ENCODE results near the gene QRFP.

The QRFP gene

DNA sequence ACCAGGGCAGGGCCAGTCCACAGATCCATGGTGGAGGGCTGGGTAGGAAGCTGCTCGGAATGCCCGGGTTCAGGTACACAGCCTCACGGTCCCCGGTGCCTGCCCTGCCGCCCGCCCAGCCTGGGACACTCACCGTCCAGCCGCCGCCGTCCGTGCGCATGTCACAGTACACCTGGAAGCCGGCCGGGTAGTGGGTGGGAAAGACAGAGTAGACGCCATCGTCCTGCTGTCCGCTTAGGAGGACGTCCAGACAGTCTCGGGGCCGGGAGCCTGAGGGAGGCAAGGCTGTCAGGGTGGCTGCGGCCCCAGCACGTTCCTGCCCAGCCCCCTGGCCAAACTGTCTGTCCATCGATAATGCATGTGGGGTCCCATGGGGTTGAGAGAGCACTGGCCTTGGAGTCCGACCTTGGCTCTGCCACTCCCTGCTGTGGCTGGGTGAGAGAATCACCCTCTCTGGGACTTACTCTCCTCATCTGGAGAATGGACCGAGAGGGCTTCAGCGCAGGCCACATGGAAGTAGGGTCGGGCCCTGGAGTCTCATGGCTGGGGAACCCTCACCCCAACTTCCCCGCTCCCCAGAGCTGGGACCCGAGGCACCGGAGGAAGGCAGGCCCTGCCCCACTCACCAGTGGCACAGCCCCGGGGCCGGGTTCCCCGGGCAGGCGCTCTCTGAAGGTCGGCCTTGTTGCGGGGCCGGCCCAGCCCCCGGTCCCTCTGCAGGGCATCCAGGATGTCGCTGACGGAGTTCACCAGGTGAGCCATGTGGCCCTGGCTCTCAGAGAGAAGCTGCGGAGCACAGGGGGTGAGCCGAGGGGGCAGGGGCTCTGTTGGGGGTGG lies 27.2 kb upstream of the QRFP start:
- no peaks in the 10 kb centered on the region for H3K36me3 ChIP-seq (ENCODE audit: insufficient read depth, low read length)
- H3K27ac ChIP-seq (ENCODE audit: low read depth, low read length), result no peak overlapping the region
- no peaks in the 10 kb centered on the region for H3K4me1 ChIP-seq (ENCODE audit: insufficient read depth, low read length)
- H3K9me3 ChIP-seq (ENCODE audit: insufficient read depth, low read depth, low read length), result no peaks in the 10 kb centered on the region
- 89% methylated on average over 42 of the region's 42 CpGs for WGBS
- H3K27me3 ChIP-seq (ENCODE audit: insufficient read depth, low read length), result no peaks in the 10 kb centered on the region
- no peak overlapping the region for H3K9ac ChIP-seq (ENCODE audit: low read depth, low read length)
- H3K4me3 ChIP-seq (ENCODE audit: low read length), result no peak overlapping the region

DNA sequence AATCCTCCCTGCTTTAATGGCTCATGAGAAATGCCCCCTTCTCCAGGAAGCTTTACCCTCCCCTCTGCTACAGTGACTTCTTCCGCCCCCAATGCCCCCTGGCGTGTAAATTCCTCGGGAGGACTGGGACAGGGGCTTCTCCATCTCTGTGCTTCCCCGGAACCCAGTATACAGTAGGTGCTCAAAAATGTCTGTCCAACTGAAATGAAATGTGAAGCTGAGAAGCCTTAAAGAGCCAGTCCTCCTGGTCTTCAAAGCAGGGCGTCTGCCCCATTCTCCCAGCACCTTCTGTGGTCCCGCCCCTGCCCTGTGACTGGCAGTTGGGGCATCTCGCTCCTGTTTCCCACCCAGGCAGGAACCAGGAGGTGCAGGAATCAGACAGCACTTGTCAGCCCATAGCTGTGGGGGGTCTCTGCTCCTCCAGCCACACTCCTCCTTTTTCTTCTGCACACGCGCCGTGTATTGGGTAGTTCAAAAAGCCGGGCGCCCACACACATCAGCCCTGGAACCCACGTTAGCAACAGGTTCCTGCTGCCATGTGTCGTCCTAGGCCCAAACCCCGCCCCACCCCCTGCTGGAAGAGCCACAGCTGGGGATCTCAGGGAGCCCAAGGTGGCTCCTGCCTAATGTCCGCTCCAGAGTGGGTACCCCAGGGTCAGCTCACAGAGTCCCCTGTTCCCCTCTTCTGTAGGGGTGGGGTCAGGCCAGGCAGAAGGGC lies 26.4 kb upstream of the QRFP start:
- 82% methylated on average over 16 of the region's 16 CpGs for WGBS
- Histone ChIP-seq H3K4me1 (ENCODE audit: insufficient read depth, low read length) (no peaks in the 10 kb centered on the region), H3K27ac (ENCODE audit: low read depth, low read length) (no peak overlapping the region), H3K36me3 (ENCODE audit: insufficient read depth, low read length) (no peaks in the 10 kb centered on the region), H3K27me3 (ENCODE audit: insufficient read depth, low read length) (no peaks in the 10 kb centered on the region), H3K9me3 (ENCODE audit: insufficient read depth, low read depth, low read length) (no peaks in the 10 kb centered on the region), H3K4me3 (ENCODE audit: low read length) (no peak overlapping the region), H3K9ac (ENCODE audit: low read depth, low read length) (no peak overlapping the region)

DNA sequence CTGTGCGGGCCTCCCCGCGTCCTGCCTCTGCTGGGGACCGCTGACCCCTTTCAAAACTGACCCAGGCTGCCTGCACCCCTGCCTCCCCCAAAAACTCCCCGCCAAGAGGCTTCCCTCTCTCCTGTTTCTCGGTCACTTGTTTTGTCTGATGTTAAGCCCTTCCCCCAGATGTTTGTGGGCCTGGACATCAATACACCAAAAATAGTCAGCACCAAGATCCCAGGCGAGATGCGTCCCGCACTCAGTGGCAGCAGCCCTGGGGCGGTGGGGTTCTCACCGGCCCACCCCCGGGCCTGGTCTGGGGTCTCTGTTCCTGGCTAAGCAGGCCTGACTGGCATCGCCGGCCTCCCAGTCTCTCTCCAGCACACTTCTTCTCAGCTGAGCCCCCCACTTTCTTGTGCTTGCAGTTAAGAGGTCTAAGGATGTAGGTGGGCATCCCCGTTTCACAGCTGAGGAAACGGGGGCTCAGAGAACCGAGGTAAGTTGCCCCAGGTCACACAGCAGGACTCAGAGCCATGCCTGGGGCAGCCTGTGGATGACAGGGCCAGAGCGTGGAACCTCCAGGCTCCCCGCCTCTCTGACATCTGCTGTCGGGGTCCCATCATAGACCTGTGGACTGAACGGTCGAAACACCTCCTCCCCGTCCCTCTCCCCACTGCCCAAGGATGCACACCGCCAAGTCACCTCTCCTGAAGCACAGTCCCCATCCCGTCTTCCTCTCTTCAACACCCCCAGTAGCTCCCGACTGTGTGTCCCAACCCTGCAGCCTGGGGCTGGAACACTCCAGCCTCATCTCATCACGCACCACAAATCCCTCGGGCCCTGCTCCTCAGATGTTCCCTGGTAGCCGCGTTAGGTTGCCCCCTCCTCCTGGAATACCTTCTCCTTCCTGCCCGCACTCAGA lies 25.6 kb upstream of the QRFP start:
- Histone ChIP-seq H3K9ac (ENCODE audit: low read depth, low read length) (no peak overlapping the region), H3K4me3 (ENCODE audit: low read length) (no peak overlapping the region), H3K27me3 (ENCODE audit: insufficient read depth, low read length) (no peaks in the 10 kb centered on the region), H3K9me3 (ENCODE audit: insufficient read depth, low read depth, low read length) (no peaks in the 10 kb centered on the region), H3K27ac (ENCODE audit: low read depth, low read length) (no peak overlapping the region), H3K36me3 (ENCODE audit: insufficient read depth, low read length) (no peaks in the 10 kb centered on the region), H3K4me1 (ENCODE audit: insufficient read depth, low read length) (no peaks in the 10 kb centered on the region)
- 87% methylated on average over 30 of the region's 31 CpGs for WGBS

DNA sequence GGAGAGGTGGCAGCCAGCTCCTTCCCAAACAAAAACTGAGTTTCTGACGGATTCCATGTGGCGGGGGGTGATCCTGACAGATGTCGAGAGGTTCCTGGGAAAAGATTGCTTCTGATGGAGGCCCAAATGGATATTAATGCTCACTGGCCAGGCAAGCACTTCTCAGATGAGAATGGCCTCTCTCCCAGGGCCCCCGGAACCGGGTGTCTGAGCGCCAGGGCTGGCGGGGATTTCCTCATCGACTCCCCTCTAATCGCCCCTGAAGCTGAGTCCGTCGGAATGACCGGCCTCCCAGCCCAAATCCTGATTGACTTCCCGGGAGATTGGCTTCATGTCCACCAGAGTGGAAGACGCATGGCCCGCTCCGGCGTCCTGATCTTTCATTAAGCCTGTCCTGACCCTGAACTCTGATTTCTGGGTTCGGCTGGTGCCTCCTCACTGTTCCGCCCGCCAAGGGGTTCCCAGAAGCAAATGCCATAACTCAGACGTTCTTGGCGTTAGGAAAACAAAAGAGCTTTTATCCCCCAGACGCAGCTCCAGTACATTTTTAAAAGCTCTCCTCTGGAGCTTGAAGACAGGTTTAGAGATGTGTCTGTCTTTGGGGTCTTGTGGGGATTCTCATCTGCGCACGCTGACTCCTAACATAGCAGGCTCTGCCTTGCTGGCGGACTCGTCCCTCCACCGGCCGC lies 24.8 kb upstream of the QRFP start:
- Histone ChIP-seq H3K4me3 (ENCODE audit: low read length) (no peak overlapping the region), H3K9ac (ENCODE audit: low read depth, low read length) (no peak overlapping the region), H3K4me1 (ENCODE audit: insufficient read depth, low read length) (no peaks in the 10 kb centered on the region), H3K27ac (ENCODE audit: low read depth, low read length) (no peak overlapping the region), H3K36me3 (ENCODE audit: insufficient read depth, low read length) (no peaks in the 10 kb centered on the region), H3K9me3 (ENCODE audit: insufficient read depth, low read depth, low read length) (no peaks in the 10 kb centered on the region), H3K27me3 (ENCODE audit: insufficient read depth, low read length) (no peaks in the 10 kb centered on the region)
- WGBS, result 88% methylated on average over 29 of the region's 29 CpGs

DNA sequence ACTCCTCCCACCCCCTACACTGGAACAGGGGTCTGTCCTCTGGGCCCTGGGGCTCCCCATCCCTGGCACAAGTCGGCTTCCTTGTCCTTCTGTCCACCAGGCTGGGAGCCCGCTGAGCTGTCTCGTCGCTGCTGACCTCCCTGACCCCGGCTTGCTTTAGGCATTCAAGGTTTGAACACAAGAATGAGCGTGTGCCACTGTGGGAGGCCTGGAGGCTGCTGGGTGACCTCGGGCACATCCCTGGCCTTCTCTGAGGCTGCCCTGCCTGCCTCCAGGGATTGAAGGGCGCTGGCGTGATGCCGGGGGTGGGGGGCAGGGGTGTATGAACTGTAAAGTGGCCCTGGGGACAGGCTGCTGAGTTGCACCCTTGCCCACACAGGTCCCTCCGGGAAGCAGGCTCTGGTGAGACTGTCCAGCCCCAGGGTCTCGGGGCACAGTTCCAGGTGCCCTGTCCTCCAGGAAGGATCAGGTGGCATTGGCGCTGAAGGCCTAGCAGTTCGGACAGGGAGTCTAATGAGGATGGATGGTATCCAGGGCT lies 24.2 kb upstream of the QRFP start:
- no peaks in the 10 kb centered on the region for H3K4me1 ChIP-seq (ENCODE audit: insufficient read depth, low read length)
- no peak overlapping the region for H3K4me3 ChIP-seq (ENCODE audit: low read length)
- H3K27me3 ChIP-seq (ENCODE audit: insufficient read depth, low read length), result no peaks in the 10 kb centered on the region
- no peaks in the 10 kb centered on the region for H3K9me3 ChIP-seq (ENCODE audit: insufficient read depth, low read depth, low read length)
- H3K9ac ChIP-seq (ENCODE audit: low read depth, low read length), result no peak overlapping the region
- no peaks in the 10 kb centered on the region for H3K36me3 ChIP-seq (ENCODE audit: insufficient read depth, low read length)
- no peak overlapping the region for H3K27ac ChIP-seq (ENCODE audit: low read depth, low read length)
- WGBS, result 90% methylated on average over 14 of the region's 14 CpGs

DNA sequence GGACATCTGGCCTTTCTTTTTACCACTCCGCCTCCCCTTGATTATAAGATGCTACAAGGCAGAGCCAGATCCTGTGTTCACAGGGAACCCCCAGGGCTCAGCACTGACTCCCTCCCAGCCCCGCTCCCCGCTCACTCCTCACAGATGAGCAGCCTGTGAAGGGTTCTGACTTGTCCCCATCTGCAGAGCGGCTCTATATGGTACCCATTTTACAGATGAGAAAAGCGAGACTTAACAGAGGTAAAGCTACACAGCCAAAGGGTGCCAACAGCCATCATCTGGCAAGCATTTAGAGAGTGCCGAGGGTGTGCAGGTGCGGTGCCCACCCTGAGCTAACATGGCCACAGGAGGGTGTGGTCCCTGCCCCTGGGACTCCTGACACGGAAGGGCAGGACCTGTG lies 23.6 kb upstream of the QRFP start:
- WGBS, result 96% methylated on average over 8 of the region's 8 CpGs
- no peak overlapping the region for H3K9ac ChIP-seq (ENCODE audit: low read depth, low read length)

DNA sequence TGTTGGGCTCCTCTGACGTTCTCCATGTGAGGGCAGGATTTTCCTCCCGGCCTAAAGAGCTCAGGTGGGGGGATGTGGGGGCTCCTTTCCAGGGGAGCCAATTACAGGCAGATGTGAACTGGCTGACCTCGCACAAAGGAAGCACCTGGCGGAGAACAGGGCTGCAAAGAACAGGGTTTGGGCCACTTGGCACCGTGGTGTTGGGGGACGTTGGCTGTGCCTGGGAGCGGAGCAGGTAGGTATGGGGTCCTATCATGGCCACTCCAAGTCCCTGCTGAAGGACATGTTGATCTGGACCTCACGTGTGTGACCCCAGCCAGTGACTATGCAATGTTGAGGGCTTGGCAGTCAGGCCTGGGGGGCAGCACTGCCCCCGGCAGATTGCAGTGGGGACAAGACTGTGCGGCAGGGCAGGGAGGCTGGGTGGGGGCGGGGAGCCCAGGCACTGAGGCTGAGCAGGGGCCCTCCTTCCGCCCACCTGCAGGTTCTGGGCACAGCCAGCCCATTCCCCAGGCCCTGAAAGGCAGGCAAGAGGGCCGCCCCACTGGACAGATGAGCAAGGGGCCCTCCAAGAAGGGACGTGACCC lies 23.0 kb upstream of the QRFP start:
- Histone ChIP-seq H3K27ac (ENCODE audit: low read depth, low read length) (no peak overlapping the region), H3K9ac (ENCODE audit: low read depth, low read length) (no peak overlapping the region), H3K4me3 (ENCODE audit: low read length) (no peak overlapping the region), H3K36me3 (ENCODE audit: insufficient read depth, low read length) (no peaks in the 10 kb centered on the region), H3K9me3 (ENCODE audit: insufficient read depth, low read depth, low read length) (no peaks in the 10 kb centered on the region), H3K27me3 (ENCODE audit: insufficient read depth, low read length) (no peaks in the 10 kb centered on the region), H3K4me1 (ENCODE audit: insufficient read depth, low read length) (no peaks in the 10 kb centered on the region)
- WGBS, result 89% methylated on average over 14 of the region's 14 CpGs

More for the DNA sequence above, 23.6 kb upstream of the QRFP start:
- Histone ChIP-seq H3K9me3 (ENCODE audit: insufficient read depth, low read depth, low read length) (no peaks in the 10 kb centered on the region), H3K4me3 (ENCODE audit: low read length) (no peak overlapping the region), H3K27me3 (ENCODE audit: insufficient read depth, low read length) (no peaks in the 10 kb centered on the region), H3K27ac (ENCODE audit: low read depth, low read length) (no peak overlapping the region), H3K36me3 (ENCODE audit: insufficient read depth, low read length) (no peaks in the 10 kb centered on the region), H3K4me1 (ENCODE audit: insufficient read depth, low read length) (no peaks in the 10 kb centered on the region)

DNA sequence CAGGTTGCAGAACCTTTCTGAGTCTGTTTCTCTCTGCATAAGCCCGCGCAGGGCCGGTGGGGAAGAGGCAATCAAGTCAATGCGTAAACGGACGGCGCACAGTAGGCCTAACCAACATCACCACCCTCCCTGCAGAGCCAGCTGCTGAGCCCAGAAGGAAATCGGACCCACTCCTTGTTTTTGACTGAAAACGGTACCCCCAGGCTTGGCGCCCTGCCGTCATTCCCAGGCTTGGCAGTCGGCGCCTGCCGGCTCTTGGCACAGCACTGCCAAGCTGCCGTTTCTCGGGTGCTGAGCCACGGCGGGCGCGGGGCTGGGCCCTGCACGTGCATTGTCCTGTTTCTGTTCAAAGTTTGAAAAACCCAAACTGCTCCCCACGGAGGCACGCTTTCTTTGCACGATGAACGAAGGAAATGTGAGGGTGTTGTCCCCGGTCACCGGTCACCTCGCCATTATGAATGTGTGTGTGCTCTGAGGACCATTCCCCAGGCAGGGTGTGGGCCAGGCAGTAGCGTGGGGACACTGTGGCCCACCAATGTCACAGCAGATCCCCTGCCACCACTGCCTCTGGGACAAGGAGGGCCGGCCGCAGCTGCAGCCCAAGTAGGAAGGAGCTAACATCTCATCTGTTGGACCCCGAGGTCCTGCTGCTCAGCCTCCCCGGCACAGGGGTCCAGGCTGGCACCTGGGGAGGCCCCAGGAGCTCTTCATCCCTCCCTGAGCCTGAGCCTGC lies 22.4 kb upstream of the QRFP start:
- Histone ChIP-seq H3K4me1 (ENCODE audit: insufficient read depth, low read length) (peaks cover 3% of the 10 kb centered on the region; the same call in 1 of the 2 replicates), H3K9ac (ENCODE audit: low read depth, low read length) (no peak overlapping the region), H3K27ac (ENCODE audit: low read depth, low read length) (no peak overlapping the region), H3K36me3 (ENCODE audit: insufficient read depth, low read length) (no peaks in the 10 kb centered on the region), H3K4me3 (ENCODE audit: low read length) (no peak overlapping the region), H3K9me3 (ENCODE audit: insufficient read depth, low read depth, low read length) (no peaks in the 10 kb centered on the region), H3K27me3 (ENCODE audit: insufficient read depth, low read length) (no peaks in the 10 kb centered on the region)
- 95% methylated on average over 33 of the region's 33 CpGs for WGBS

DNA sequence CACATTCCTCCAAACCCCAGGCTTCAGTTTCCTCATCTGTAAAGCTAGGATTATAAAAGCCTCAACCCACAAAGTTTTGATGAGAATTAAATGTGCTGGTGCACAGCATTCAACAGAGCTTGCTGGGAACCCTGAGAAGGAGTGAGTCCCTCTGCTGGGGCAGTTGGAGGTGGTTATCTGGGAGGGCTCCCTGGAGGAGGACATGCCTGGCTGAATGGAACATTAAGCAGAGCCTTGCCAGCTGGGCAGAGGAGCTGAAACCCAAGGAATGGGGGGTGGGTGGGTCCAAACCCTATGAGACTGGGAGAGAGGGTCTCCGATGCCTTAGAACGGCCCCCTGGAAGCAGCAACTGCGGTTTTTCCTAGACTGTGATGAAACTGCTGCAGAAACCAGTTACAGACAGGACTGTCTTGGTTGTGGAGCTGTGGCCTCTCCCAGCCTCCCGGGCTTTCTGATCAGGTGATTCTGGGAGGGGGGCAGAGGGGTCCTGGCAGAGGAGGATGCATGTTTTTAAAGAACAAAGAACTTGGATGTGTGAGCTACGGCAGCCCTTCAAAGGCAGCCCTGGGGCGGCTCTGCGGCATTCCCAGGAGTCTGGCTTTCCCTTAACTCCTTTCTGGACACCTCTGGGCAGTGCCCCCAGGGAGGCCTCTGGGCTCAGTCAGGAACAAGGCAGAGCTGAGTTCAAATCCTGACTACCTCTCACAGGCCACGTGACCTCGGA lies 21.7 kb upstream of the QRFP start:
- peaks cover 10% of the 10 kb centered on the region; the same call in 1 of the 2 replicates for H3K4me1 ChIP-seq (ENCODE audit: insufficient read depth, low read length)
- H3K9me3 ChIP-seq (ENCODE audit: insufficient read depth, low read depth, low read length), result no peaks in the 10 kb centered on the region

More for the DNA sequence above, 21.7 kb upstream of the QRFP start:
- H3K9ac ChIP-seq (ENCODE audit: low read depth, low read length), result no peak overlapping the region
- H3K4me3 ChIP-seq (ENCODE audit: low read length), result no peak overlapping the region
- no peaks in the 10 kb centered on the region for H3K27me3 ChIP-seq (ENCODE audit: insufficient read depth, low read length)
- no peaks in the 10 kb centered on the region for H3K36me3 ChIP-seq (ENCODE audit: insufficient read depth, low read length)
- H3K27ac ChIP-seq (ENCODE audit: low read depth, low read length), result no peak overlapping the region
- 82% methylated on average over 9 of the region's 9 CpGs for WGBS

Data from HUES64 (cell line).